HUES48 (cell line): ENCODE results near the gene STXBP4.

Experiments used
- H3K27ac ChIP-seq: one replicate; pipeline ENCODE4 v1.7.0; 2013; ENCODE audit warnings: low read depth, low read length, inconsistent platforms
- H3K27me3 ChIP-seq: 2 replicates; pipeline ENCODE4 v1.6.1; 2013; ENCODE audit warnings: mild to moderate bottlenecking, low read length; ENCODE audit not compliant: control insufficient read depth, insufficient read depth
- H3K36me3 ChIP-seq: 2 replicates; pipeline ENCODE4 v1.6.1; 2013; ENCODE audit warnings: low read length; ENCODE audit not compliant: control insufficient read depth, insufficient read depth
- H3K4me1 ChIP-seq: 2 replicates; pipeline ENCODE4 v1.6.1; 2013; ENCODE audit warnings: mild to moderate bottlenecking, low read length; ENCODE audit not compliant: control insufficient read depth, insufficient read depth
- H3K4me3 ChIP-seq: 2 replicates; pipeline ENCODE4 v1.5.1; 2013; ENCODE audit warnings: mild to moderate bottlenecking, low read depth, low read length
- H3K9ac ChIP-seq: 2 replicates; pipeline ENCODE4 v1.6.1; 2013; ENCODE audit warnings: mild to moderate bottlenecking, low read depth, low read length, moderate library complexity
- H3K9me3 ChIP-seq: 2 replicates; pipeline ENCODE4 v1.6.1; 2013; ENCODE audit warnings: low read length; ENCODE audit not compliant: control insufficient read depth, insufficient read depth

Gene STXBP4

DNA sequence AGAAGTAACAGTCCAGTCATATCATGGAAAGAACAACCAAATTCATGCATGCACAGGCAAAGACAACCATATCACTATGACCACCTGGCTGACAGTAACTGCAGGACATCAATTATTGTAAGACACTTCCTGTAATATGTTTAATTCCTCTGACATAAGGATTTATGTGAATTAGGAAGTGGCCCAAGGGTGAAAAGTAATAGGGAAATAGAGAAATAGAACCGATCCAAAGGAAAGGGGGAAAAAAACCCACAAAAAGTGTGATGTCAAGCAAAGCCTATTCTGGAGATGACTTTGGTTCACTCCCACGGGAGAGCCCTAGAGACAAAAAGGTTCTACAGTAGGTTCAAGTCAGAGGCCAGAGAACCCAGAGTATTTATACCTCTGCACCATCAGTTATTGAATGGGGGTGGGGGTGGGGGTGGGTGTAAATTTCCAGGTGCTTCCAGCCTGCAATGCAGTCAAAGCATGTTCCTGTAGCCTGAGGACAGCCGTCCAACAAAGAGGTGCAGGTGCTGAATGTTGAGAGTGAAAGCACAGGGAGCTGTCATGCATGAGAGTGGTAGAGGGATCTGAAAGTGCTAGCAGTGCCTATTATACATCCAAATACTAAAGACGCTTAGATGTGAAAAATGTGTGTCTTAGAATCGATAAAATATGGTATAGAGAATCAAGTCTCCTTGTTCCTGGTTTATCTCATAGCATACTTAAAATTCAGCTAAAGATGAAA lies 200.6 kb downstream of the STXBP4 start:
- H3K36me3 ChIP-seq: no peaks in the 10 kb centered on the region
- no peak overlapping the region for H3K9ac ChIP-seq
- H3K9me3 ChIP-seq: 0 out of 2 replicates have a peak, but pooled peaks cover 3% of the 10 kb centered on the region
- no peaks in the 10 kb centered on the region for H3K27me3 ChIP-seq
- H3K4me1 ChIP-seq: no peaks in the 10 kb centered on the region
- no peak overlapping the region for H3K27ac ChIP-seq
- no peak overlapping the region for H3K4me3 ChIP-seq

DNA sequence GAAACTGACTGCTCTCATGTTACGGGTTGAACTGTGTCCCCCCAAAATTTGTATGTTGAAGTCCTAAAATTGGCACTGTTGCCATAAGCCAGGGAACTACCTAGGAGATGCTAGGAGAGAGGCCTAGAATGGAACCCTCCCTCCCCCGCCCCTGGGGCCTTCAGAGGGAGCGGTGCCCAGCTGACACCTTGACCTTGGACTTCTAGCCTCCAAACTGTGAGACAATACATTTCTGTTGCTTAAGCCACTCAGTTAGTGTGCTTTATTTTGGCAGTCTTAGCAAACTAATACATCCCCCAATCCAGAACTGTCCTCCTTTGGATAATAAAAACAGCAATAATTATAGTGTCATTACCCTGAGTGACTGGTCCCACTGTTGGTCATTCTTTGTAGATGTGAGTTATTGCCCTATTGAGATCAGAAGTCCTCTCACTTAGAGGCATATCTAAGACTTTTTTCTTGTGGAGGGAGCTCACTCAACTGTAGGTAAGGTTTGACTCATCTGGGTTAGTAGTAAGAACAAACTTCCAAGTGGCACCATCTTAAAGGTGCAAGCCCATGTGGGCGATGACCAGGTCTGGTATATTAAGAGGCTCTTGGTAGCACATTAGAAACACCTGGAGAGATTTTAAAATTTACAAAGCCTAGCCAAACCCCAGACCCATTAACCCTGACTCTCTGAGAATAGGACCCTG lies 203.2 kb downstream of the STXBP4 start:
- Histone ChIP-seq H3K27ac (no peak overlapping the region), H3K4me1 (no peaks in the 10 kb centered on the region), H3K9ac (no peak overlapping the region), H3K27me3 (no peaks in the 10 kb centered on the region), H3K36me3 (no peaks in the 10 kb centered on the region), H3K4me3 (no peak overlapping the region), H3K9me3 (0 out of 2 replicates have a peak, but pooled peaks cover 5% of the 10 kb centered on the region)

- no peak overlapping the region for H3K4me3 ChIP-seq
- H3K9ac ChIP-seq: no peak overlapping the region
- no peaks in the 10 kb centered on the region for H3K4me1 ChIP-seq
- 0 out of 2 replicates have a peak, but pooled peaks cover 5% of the 10 kb centered on the region for H3K9me3 ChIP-seq
- H3K27me3 ChIP-seq: no peaks in the 10 kb centered on the region
- H3K36me3 ChIP-seq: no peaks in the 10 kb centered on the region
- H3K27ac ChIP-seq: no peak overlapping the region
Observed at GRCh38 chr17:55172612-55173011, 204.0 kb downstream of the STXBP4 start.

- Histone ChIP-seq H3K4me3 (no peak overlapping the region), H3K27ac (no peak overlapping the region), H3K27me3 (no peaks in the 10 kb centered on the region), H3K9ac (no peak overlapping the region), H3K36me3 (no peaks in the 10 kb centered on the region), H3K9me3 (0 out of 2 replicates have a peak, but pooled peaks cover 5% of the 10 kb centered on the region), H3K4me1 (no peaks in the 10 kb centered on the region)
Observed at GRCh38 chr17:55174133-55174532, 205.6 kb downstream of the STXBP4 start.

- H3K9ac ChIP-seq: no peak overlapping the region
- H3K4me3 ChIP-seq: no peak overlapping the region
- 0 out of 2 replicates have a peak, but pooled peaks cover 5% of the 10 kb centered on the region for H3K9me3 ChIP-seq
- H3K4me1 ChIP-seq: no peaks in the 10 kb centered on the region
- no peaks in the 10 kb centered on the region for H3K36me3 ChIP-seq
- H3K27ac ChIP-seq: no peak overlapping the region
- H3K27me3 ChIP-seq: no peaks in the 10 kb centered on the region
Observed at GRCh38 chr17:55175788-55176427, 207.3 kb downstream of the STXBP4 start.

DNA sequence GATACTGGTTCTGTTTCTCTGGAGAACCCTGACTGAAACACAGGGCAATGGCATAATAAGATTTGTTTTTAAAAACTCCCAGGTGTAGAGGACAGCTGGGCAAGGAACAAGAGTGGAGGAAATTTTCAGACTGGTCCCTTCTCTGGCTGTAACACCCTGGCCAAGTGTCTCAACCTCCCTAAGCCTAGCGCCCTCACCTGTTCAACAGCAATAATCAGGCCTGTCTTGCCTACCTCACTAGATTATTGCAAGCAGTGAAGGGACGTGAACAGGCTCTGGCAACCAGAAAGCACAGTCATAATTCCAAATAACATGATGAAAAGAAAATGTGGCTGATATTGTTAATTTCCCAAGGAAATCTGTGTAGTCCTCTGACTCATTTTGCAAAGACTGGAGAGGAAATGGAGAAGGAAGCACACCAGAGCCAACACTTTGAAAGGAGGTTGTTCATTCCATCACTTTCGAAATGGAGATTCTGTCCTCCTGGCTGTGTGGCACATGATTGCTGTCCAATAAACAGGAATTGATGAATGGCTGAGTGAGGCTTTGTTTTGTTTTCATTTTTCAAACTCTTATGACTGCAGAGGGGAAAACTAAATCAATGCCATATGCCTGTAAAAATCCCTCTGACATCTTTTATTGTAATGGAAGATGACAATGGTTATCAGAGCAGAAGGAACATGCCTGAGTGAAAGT lies 208.7 kb downstream of the STXBP4 start:
- no peak overlapping the region for H3K27ac ChIP-seq
- 0 out of 2 replicates have a peak, but pooled peaks cover 5% of the 10 kb centered on the region for H3K9me3 ChIP-seq
- no peaks in the 10 kb centered on the region for H3K27me3 ChIP-seq
- no peaks in the 10 kb centered on the region for H3K36me3 ChIP-seq
- no peak overlapping the region for H3K9ac ChIP-seq
- no peaks in the 10 kb centered on the region for H3K4me1 ChIP-seq
- H3K4me3 ChIP-seq: no peak overlapping the region

- H3K4me1 ChIP-seq: no peaks in the 10 kb centered on the region
- no peak overlapping the region for H3K27ac ChIP-seq
- 0 out of 2 replicates have a peak, but pooled peaks cover 5% of the 10 kb centered on the region for H3K9me3 ChIP-seq
Observed at GRCh38 chr17:55177855-55178217, 209.3 kb downstream of the STXBP4 start.

DNA sequence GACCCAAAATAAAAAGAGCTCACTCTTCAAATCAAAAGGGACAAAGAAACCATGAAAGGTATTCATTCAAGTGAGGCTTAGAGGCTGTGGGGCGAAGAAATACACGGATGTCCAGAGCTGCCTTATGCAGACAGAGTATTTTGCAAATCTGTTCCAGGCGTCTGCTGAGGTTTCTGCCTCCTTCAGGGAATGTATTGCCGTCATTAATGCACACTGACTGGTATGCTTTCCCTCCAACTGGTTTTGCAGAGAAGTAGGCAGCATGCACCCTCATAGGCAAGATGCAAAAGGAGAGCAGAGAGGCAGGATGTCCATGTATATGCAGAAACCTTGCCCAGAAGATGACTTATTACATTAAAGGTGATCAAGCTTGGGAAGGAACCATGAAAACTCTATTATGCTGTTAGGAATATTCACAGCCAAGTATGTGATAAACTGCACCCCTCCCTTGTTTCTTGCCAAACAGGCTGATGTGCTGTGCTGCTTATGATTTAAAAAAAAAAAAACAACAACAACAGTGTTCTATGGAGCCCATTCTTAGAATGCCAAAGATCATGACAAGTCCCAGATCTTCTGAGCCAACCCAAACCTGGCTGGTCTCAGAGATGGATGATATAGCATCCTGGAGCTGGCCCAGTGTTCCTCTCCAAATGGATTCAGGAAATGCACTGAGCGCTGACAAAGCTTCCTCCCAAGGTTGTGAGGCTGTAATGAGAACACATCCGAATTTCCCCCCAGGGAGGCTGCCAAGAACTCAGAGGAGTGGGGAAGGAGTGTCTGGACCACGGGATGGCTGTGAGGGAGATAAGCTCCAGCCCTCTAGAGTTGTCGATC lies 218.6 kb downstream of the STXBP4 start:
- no peaks in the 10 kb centered on the region for H3K4me1 ChIP-seq
- no peaks in the 10 kb centered on the region for H3K36me3 ChIP-seq
- no peaks in the 10 kb centered on the region for H3K9me3 ChIP-seq
- no peak overlapping the region for H3K27ac ChIP-seq
- H3K4me3 ChIP-seq: no peak overlapping the region
- H3K27me3 ChIP-seq: no peaks in the 10 kb centered on the region
- H3K9ac ChIP-seq: no peak overlapping the region

More at GRCh38 chr17:55177855-55178217, 209.3 kb downstream of the STXBP4 start:
- Histone ChIP-seq H3K9ac (no peak overlapping the region), H3K27me3 (no peaks in the 10 kb centered on the region), H3K4me3 (no peak overlapping the region), H3K36me3 (no peaks in the 10 kb centered on the region)

- H3K4me1 ChIP-seq: no peaks in the 10 kb centered on the region
- no peaks in the 10 kb centered on the region for H3K9me3 ChIP-seq
- H3K9ac ChIP-seq: no peak overlapping the region
- no peaks in the 10 kb centered on the region for H3K27me3 ChIP-seq
- H3K27ac ChIP-seq: no peak overlapping the region
- no peaks in the 10 kb centered on the region for H3K36me3 ChIP-seq
- H3K4me3 ChIP-seq: no peak overlapping the region
Observed at GRCh38 chr17:55190748-55191147, 222.2 kb downstream of the STXBP4 start.

DNA sequence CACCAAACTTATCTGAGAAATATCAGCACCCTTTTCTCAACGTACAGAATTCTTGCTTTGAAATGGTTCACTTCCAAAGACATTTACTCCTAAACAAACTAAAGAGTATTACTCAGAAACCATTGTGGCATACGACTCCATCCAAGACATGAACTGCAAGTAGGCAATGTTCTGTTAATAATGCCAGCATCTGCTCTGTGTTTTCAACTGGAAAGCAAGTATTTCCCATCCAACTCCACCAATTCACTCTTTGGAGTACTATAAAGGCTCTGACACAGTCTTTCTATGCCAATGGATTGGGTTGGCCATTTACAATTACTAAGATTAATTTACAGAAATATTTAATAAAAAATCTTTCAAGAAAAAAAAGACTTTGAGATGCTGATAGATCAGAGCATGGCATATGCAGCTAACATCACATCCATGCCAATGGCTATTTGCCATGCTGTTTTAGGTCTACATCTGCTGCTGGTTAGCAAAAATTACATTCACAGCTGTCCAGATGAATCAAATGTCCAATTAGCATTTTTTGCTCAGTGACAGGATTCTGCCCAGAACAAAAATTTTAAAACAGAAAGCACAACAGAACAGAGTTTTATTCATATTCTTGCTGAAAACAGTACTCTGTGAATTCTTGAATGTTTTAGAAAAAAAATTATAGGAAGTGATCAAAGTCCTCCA lies 230.3 kb downstream of the STXBP4 start:
- Histone ChIP-seq H3K36me3 (no peaks in the 10 kb centered on the region), H3K4me3 (no peak overlapping the region), H3K27ac (no peak overlapping the region), H3K9me3 (no peaks in the 10 kb centered on the region), H3K9ac (no peak overlapping the region), H3K27me3 (no peaks in the 10 kb centered on the region), H3K4me1 (peaks cover 4% of the 10 kb centered on the region; the same call in 1 of the 2 replicates)
